Caco-2 (cell line): Measurements from ENCODE around the gene SLC1A7. TPM values are rescaled to one million over a fixed set of nuclear protein-coding genes. Genes with fewer than 3 reads are reported as not detected.

Source experiments
- BruUV-seq: library from RNA; stranded (reverse); fragments of 400-500 nt; replicated peaks from 2 replicates; lab custom pipeline; 2021; lab: Mats Ljungman, UMichigan
- CTCF ChIA-PET: fragments of 300-600 bp; sonication (Branson Sonifier 250); formaldehyde crosslinking; loops from one replicate; lab custom pipeline; 2022; ENCODE audit warnings: antibody characterized with exemption; lab: Charles Lee
- POLR2A ChIA-PET: fragments of 300-600 bp; sonication (Branson Sonifier 250); formaldehyde crosslinking; loops from one replicate; lab custom pipeline; 2022; ENCODE audit warnings: antibody characterized with exemption; lab: Charles Lee
- DNase-seq, 2 experiments: peaks; one replicate each; pipeline versions ENCODE4 v3.0.0 to v3.0.0-alpha.2; 2020 to 2022
- H3K27me3 ChIP-seq: replicated peaks from 2 replicates; pipeline ENCODE4 v1.6.0; 2011; ENCODE audit warnings: low read length; ENCODE audit not compliant: control insufficient read depth, insufficient read depth
- H3K36me3 ChIP-seq: 2 replicates; pipeline ENCODE4 v1.5.1; 2011; ENCODE audit warnings: low read length; ENCODE audit not compliant: control insufficient read depth, insufficient read depth
- H3K4me1 ChIP-seq: fragments of 250-450 bp; sonication (Bioruptor Pico); 2 replicates; pipeline ENCODE4 v1.5.1; 2020; ENCODE audit warnings: mild to moderate bottlenecking
- H3K4me3 ChIP-seq: 2 replicates; pipeline ENCODE4 v1.5.1; 2011; ENCODE audit warnings: low read depth, mild to moderate bottlenecking, control low read depth, low read length
- H3K9me3 ChIP-seq: fragments of 250-450 bp; sonication (Bioruptor Pico); 2 replicates; pipeline ENCODE4 v1.5.1; 2020; ENCODE audit warnings: mild to moderate bottlenecking, moderate library complexity
- H3K27ac Mint-ChIP-seq: one replicate; pipeline ENCODE4 v1.8.0; 2022; ENCODE audit warnings: mixed read lengths; ENCODE audit not compliant: unreplicated experiment
- H3K27me3 Mint-ChIP-seq: one replicate; pipeline ENCODE4 v1.8.0; 2022; ENCODE audit warnings: mixed read lengths; ENCODE audit not compliant: insufficient read depth, unreplicated experiment
- H3K36me3 Mint-ChIP-seq: one replicate; pipeline ENCODE4 v1.8.0; 2022; ENCODE audit warnings: mild to moderate bottlenecking, mixed read lengths; ENCODE audit not compliant: insufficient read depth, unreplicated experiment
- H3K4me1 Mint-ChIP-seq: one replicate; pipeline ENCODE4 v1.8.0; 2022; ENCODE audit warnings: low read depth, mixed read lengths; ENCODE audit not compliant: unreplicated experiment
- H3K4me3 Mint-ChIP-seq: one replicate; pipeline ENCODE4 v1.8.0; 2022; ENCODE audit warnings: mild to moderate bottlenecking, moderate library complexity, mixed read lengths; ENCODE audit not compliant: unreplicated experiment
- H3K9me3 Mint-ChIP-seq: one replicate; pipeline ENCODE4 v1.8.0; 2022; ENCODE audit warnings: mixed read lengths; ENCODE audit not compliant: unreplicated experiment
- intact Hi-C: fragments of 100-400 bp; cut with micrococcal nuclease; formaldehyde crosslinking; loops from one replicate; pipeline ENCODE4 v1.10.0; 2022; ENCODE audit not compliant: unreplicated experiment
- total RNA-seq: library from RNA; stranded (reverse); gene quantifications from 2 replicates; pipeline ENCODE4 v1.2.3, GENCODE V29; 2022
- TF ChIP-seq, protein P1 (sequence below), 2 experiments: fragments of 200-600 bp in 1 of 2; IDR thresholded peaks; 1 replicate in 1 of 2; 2 replicates in 1 of 2; pipeline versions ENCODE4 v1.5.1 to v1.8.0; 2011 to 2022; ENCODE audit warnings: antibody characterized with exemption in 1 of 2, control low read depth in 1 of 2, inconsistent platforms in 1 of 2, low read depth in 1 of 2, low read length in 1 of 2, mild to moderate bottlenecking in 1 of 2, moderate library complexity in 1 of 2; ENCODE audit not compliant: insufficient read depth in 1 of 2, severe bottlenecking in 1 of 2, unreplicated experiment in 1 of 2

SLC1A7 gene
- total RNA-seq, 1 experiment from 2014 or later = not detected

DNA sequence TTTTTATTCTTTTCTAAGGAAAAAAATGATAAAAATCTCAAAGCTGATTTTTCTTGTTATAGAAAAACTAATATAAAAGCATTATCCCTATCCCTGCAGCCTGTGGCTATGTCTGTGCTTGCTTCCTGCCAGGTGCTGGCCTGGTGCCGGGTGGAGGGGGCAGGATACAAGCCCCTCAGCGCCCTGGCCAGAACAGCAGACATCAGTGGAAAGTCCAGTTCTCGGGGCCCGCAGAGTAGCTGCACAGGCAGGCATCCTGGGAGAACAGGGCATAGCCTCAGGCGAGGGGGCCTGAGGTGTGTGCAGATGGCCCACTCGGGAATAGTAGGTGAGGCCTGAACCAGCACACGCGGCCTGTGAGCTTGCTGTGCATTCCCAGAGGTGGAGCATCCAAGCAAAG lies 57.0 kb downstream of the SLC1A7 start:
- intact Hi-C loops = no loop called here
- no peak overlapping the region for H3K4me3 Mint-ChIP-seq
- Histone ChIP-seq H3K4me1 (peaks cover 16% of the 10 kb centered on the region), H3K4me3 (no peak overlapping the region), H3K9me3 (no peaks in the 10 kb centered on the region), H3K27me3 (no peaks in the 10 kb centered on the region), H3K36me3 (no peaks in the 10 kb centered on the region)
- no peak overlapping the region for H3K27ac Mint-ChIP-seq
- peaks cover 4% of the 10 kb centered on the region for H3K36me3 Mint-ChIP-seq
- TF ChIP-seq, protein P1, sequence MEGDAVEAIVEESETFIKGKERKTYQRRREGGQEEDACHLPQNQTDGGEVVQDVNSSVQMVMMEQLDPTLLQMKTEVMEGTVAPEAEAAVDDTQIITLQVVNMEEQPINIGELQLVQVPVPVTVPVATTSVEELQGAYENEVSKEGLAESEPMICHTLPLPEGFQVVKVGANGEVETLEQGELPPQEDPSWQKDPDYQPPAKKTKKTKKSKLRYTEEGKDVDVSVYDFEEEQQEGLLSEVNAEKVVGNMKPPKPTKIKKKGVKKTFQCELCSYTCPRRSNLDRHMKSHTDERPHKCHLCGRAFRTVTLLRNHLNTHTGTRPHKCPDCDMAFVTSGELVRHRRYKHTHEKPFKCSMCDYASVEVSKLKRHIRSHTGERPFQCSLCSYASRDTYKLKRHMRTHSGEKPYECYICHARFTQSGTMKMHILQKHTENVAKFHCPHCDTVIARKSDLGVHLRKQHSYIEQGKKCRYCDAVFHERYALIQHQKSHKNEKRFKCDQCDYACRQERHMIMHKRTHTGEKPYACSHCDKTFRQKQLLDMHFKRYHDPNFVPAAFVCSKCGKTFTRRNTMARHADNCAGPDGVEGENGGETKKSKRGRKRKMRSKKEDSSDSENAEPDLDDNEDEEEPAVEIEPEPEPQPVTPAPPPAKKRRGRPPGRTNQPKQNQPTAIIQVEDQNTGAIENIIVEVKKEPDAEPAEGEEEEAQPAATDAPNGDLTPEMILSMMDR (IDR thresholded peaks at IDR 0.05; ENCODE audit: insufficient read depth in 1 of 2, low read depth in 1 of 2, low read length in 1 of 2, severe bottlenecking in 1 of 2, unreplicated experiment in 1 of 2) = no peak
- H3K27me3 Mint-ChIP-seq = no peaks in the 10 kb centered on the region
- CTCF ChIA-PET = no interaction called here
- no peak for DNase-seq
- POLR2A ChIA-PET = no interaction called here
- H3K9me3 Mint-ChIP-seq = no peaks in the 10 kb centered on the region
- H3K4me1 Mint-ChIP-seq = no peaks in the 10 kb centered on the region
- BruUV-seq = no TSS peak

DNA sequence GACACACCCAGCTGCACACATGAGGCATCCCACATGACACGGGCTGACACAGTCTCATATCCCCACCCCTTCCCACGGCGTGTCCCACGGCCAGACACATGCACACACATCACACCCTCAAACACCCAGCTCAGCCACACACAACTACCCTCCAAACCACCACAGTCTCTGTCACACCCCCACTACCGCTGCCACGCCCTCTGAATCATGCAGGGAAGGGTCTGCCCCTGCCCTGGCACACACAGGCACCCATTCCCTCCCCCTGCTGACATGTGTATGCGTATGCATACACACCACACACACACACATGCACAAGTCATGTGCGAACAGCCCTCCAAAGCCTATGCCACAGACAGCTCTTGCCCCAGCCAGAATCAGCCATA lies 57.9 kb downstream of the SLC1A7 start:
- no peak overlapping the region for H3K4me3 ChIP-seq
- Mint-ChIP-seq H3K4me1 (no peaks in the 10 kb centered on the region), H3K27ac (no peak overlapping the region), H3K9me3 (no peaks in the 10 kb centered on the region), H3K4me3 (no peak overlapping the region), H3K36me3 (peaks cover 4% of the 10 kb centered on the region), H3K27me3 (no peaks in the 10 kb centered on the region)
- BruUV-seq = no TSS peak
- no peak for DNase-seq
- no peaks in the 10 kb centered on the region for H3K36me3 ChIP-seq
- no peaks in the 10 kb centered on the region for H3K27me3 ChIP-seq
- ChIA-PET CTCF (no interaction called here), POLR2A (no interaction called here)
- no peaks in the 10 kb centered on the region for H3K9me3 ChIP-seq
- intact Hi-C loops = no loop called here
- TF ChIP-seq, protein P1 (IDR thresholded peaks at IDR 0.05; ENCODE audit: insufficient read depth in 1 of 2, low read depth in 1 of 2, low read length in 1 of 2, severe bottlenecking in 1 of 2, unreplicated experiment in 1 of 2) = no peak
- H3K4me1 ChIP-seq = peaks cover 8% of the 10 kb centered on the region

DNA sequence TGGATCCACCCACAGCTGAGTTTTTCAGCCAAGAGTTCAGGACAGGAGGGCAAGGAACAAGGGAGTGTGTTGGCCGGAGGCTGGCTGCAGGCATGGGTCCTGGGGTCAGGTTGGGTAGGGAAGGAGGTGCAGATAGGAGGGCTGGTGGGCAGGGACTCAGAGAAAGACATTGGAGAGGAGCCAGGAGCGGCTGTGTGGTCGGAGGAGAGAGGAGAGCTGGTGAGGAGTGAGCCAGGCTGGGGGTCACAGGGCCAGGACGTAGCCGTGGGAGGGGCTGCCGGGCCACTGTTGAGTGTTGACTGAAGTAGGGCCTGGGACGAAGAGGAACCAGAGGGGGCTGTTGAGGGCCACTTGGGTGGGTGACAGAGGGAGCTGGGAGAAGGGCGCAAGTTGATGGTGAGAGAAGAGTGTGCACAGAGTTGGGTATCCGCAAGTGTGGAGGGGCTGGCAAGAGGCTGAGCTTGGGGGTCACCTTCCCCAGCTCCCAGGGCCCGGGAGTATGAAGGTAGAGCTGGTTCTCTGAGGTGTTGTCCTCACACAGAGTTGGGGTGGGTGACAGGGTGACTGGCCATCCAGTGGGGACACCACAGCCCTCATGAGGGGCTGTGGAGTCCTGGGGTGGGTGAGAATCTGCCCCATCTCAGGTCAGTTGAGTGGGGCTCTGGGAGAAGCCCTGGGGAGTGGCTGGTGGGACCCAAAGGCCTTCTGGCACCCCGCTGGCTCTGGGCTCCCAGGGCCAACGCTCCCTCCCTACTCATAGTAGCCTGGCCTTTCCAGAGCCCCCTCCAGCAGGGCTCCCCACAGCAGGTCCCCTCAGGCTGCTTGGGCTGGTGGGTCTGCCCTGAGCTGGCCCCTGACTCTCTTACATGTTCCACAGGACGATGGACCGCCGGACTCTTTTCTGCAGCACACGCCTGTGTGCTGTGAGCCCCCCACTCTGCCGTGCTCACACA lies 58.5 kb downstream of the SLC1A7 start:
- ChIA-PET CTCF (interaction anchor here (0.6 kb wide), 1 partner anchor 80 kb away, joined by 4 read pairs; no protein-coding TSS in a partner anchor), POLR2A (no interaction called here)
- Histone ChIP-seq H3K9me3 (no peaks in the 10 kb centered on the region), H3K4me3 (no peak overlapping the region), H3K36me3 (no peaks in the 10 kb centered on the region), H3K27me3 (no peaks in the 10 kb centered on the region), H3K4me1 (peaks cover 1% of the 10 kb centered on the region)
- BruUV-seq = no TSS peak
- TF ChIP-seq, protein P1 (IDR thresholded peaks at IDR 0.05; ENCODE audit: insufficient read depth in 1 of 2, low read depth in 1 of 2, low read length in 1 of 2, severe bottlenecking in 1 of 2, unreplicated experiment in 1 of 2) = no peak
- no peak for DNase-seq
- H3K27ac Mint-ChIP-seq = no peak overlapping the region
- H3K9me3 Mint-ChIP-seq = no peaks in the 10 kb centered on the region
- H3K27me3 Mint-ChIP-seq = no peaks in the 10 kb centered on the region
- H3K4me3 Mint-ChIP-seq = no peak overlapping the region
- peaks cover 4% of the 10 kb centered on the region for H3K36me3 Mint-ChIP-seq
- intact Hi-C loops = no loop called here
- no peaks in the 10 kb centered on the region for H3K4me1 Mint-ChIP-seq
